ENCODE data around the gene PPARG.
"Not testable (repeated sequence)": the region's sequence is repeated elsewhere in the genome, so short reads cannot be mapped to it uniquely, and the experiment has no call there.

PPARG gene

DNA sequence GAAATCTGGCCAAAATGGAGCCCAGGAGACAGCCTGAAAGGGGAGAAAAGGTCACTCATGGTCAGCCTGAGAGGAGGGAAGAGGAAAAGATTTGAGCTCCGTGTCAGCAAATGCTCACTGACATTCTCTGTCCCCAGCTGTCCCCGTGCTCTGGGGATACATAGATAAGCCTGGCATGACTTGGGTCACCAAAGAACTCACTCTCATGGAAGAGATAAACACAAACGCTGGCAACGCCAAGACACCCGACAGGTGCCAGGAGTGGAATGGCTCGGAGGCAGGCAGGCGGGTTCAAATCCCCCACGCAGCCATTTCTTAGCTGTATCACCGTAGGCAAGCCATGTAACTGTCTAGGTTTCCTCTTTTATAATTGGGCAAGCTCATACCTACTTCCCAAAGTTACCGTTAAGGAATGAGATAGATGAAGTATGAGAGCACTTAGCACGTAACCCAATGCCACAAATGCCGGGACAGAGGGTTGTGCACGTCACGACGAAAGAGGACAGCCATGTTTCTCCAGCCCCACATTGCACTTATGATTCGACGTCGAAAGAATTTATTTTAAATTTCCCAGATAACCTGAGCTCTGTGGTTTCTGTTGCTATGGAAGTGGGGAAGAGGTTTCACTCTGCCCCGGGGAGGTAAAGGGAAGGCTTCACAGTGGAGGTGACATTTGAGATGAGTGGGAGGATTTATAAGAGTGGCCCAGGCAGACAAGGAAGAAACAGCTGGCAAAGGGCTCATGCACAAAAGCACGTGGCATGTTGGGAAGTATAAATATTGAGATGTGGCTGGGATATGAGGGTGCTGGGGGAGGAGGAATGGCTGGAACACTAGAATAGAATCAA, 154.0 kb downstream of the PPARG start:
- no peak for DNase-seq (ENCODE audit: low read depth in 2 of 2)

- no peak for DNase-seq (ENCODE audit: low read depth in 2 of 2)
These were observed 155.1 kb downstream of the PPARG start for GRCh38 chr3:12443781-12444522.

DNA sequence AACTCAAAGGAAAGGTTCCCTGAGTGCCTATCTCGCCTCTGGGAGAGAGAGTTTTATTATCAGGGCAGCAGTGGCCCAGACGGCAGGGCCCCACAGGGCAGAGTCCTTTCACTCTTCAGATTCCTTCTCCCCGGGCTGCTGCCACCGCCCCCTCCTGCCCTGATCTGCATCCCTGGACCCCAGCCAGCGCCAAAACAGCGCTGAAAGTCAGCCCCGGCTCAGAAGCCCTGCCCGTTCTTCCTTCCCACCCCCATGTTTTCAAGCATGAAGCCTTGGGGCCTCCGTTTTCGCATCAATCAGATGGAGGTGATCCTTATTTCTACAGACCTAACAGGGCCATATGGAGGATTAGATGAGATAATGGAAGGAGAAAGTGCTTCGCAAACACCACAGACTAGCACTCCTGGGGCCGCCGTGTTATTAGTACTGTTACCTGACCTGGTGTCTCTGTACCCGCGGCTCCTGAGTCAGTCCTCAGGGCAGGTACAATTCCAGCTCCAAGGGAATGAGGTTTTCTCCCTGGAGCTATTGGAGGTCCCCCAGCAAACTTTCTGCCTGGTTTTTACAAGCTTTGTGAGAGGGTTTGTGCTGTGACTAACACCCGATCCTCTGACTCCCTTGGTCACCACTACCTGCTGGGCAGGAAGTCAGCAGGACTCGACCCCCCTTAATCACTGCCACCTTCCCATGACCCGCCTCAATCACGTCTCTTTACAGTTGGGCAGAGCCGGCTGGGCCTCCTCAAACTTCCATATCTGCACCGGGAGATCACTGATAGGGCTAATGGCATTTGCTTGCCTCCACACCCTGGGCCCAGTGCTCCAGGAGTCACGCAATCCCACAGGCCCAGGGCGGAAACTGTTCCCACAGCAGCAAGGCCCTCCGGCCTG, 156.0 kb downstream of the PPARG start:
- DNase-seq (ENCODE audit: low read depth in 2 of 2) = no peak

GRCh38 chr3:12445523-12446240, 156.8 kb downstream of the PPARG start:
- DNase-seq (ENCODE audit: low read depth in 2 of 2) = no peak

- DNase-seq (ENCODE audit: low read depth in 2 of 2) = no peak
These were observed 157.4 kb downstream of the PPARG start for GRCh38 chr3:12446298-12446697.

- no peak for DNase-seq (ENCODE audit: low read depth in 2 of 2)
These were observed 158.2 kb downstream of the PPARG start for GRCh38 chr3:12447075-12447474.

GRCh38 chr3:12448404-12449202, 159.7 kb downstream of the PPARG start:
- not testable (repeated sequence) for DNase-seq (ENCODE audit: low read depth in 2 of 2)

- DNase-seq (ENCODE audit: low read depth in 2 of 2) = no peak
These were observed 161.2 kb downstream of the PPARG start for GRCh38 chr3:12449889-12450682.

GRCh38 chr3:12451481-12451880, 162.6 kb downstream of the PPARG start:
- DNase-seq (ENCODE audit: low read depth in 2 of 2) = no peak

GRCh38 chr3:12451960-12452359, 163.1 kb downstream of the PPARG start:
- no peak for DNase-seq (ENCODE audit: low read depth in 2 of 2)

- no peak for DNase-seq (ENCODE audit: low read depth in 2 of 2)
These were observed 163.8 kb downstream of the PPARG start for GRCh38 chr3:12452361-12453330.

- no peak for DNase-seq (ENCODE audit: low read depth in 2 of 2)
These were observed 165.4 kb downstream of the PPARG start for GRCh38 chr3:12454076-12454815.

GRCh38 chr3:12454816-12455121, 165.9 kb downstream of the PPARG start:
- DNase-seq (ENCODE audit: low read depth in 2 of 2) = no peak

GRCh38 chr3:12455740-12456139, 166.9 kb downstream of the PPARG start:
- no peak for DNase-seq (ENCODE audit: low read depth in 2 of 2)

GRCh38 chr3:12456441-12456840, 167.6 kb downstream of the PPARG start:
- no peak for DNase-seq (ENCODE audit: low read depth in 2 of 2)

DNA sequence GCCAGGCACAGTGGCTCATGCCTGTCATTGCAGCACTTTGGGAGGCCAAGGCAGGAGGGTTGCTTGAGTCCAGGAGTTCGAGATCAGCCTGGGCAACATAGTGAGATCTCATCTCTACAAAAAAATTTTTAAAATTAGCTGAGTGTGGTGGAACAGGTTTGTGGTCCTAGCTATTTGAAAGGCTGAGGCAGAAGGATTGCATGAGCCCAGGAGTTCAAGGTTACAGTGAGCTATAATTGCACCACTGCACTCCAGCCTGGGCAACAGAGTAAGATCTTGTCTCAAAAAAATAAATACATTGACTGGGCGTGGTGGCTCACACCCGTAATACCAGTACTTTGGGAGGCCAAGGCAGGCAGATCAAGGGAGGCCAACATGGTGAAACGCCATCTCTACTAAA, 168.5 kb downstream of the PPARG start:
- DNase-seq (ENCODE audit: low read depth in 2 of 2) = not testable (repeated sequence)

DNA sequence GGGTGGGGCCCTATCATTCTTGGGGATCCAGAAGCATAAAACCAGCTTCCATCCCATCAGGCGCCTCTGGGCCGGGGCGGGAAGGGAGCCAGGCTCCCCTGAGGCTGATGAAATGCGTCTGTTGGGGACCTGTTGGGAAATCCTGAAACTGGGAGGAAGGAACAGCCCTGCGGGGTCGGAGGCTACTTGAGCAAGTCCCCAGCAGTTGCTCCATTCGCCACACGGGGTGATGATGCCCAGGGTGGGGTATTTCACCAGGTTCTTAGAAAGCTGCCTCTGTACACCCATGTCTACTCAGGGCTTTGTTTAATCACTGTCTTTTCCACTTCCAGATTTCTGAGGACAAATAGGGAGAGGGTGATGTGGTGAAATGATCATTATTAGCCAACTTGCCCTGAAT, 170.0 kb downstream of the PPARG start:
- no peak for DNase-seq (ENCODE audit: low read depth in 2 of 2)

DNA sequence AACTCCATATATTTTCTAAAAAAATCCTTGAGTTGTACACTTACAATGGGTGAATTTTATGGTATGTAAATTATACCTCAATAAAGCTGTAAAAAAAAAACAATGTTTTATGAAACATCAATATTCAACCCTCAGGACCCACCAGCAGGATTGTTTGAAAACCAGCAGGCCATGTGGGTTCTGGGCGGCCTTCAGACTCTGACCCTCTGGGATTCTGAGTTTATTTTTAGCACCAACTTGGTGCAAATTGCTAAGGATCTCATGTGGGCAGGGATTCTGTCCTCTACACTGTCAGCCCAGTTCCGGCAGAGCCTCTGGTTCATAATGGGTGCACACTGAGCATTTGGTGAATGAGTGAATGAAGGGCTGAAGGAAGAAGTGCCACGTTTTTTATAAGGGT, 171.3 kb downstream of the PPARG start:
- no peak for DNase-seq (ENCODE audit: low read depth in 2 of 2)
